ENCODE results near the gene DTNA.

- TF ChIP-seq CTCF (IDR thresholded peaks at IDR 0.05): no peak
- no peak for TF ChIP-seq POLR2A (IDR thresholded peaks at IDR 0.05)
- TF ChIP-seq EP300 (IDR thresholded peaks at IDR 0.05): no peak
These were observed 10.1 kb downstream of the DTNA start for GRCh38 chr18:34720220-34720619.
